ENCODE data around the gene SOS1.

DNA sequence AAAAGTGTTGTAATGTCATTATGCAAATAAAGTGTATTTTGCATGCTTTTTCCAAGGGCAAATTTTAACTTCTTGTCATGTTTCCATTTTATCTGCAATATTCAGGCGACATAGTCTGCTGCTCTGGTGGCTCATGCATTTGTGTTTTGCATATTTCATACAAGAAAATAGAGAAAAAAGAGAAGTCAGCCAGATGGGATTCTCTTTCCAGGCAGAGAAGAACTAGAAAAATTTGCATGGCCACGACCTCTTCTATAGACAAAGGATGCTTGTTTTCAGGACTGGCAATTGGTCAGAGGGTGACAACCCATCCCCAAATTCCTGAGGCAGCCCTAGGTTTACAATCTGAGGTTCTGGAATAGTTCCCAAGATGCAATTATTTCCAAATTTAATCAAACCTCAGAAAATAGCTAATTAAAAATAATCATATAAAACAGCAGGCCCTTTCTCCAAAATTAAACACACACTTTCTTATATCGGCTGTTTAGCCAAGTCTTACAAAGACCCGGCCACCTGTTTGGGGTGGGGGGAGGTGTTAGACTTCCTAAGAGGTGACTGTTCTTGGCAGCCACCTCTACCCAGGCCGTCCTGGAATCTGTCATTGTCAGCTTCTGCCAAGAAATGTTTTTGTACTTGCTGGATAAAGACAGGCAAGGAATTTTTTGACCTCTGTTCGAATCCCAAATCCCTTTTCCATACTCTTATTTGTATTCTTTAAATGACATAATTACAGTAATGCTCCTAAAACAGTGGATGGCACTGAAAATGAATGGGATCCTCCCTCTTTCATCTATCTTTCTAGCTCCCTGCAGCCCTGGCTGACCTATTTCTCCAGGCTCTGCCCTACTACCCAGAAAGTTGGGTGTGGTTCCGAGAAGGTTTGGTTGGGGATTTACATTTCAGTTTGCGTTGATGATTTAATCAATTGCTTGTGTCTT, 20.8 kb upstream of the SOS1 start:
- TF ChIP-seq, protein P1, sequence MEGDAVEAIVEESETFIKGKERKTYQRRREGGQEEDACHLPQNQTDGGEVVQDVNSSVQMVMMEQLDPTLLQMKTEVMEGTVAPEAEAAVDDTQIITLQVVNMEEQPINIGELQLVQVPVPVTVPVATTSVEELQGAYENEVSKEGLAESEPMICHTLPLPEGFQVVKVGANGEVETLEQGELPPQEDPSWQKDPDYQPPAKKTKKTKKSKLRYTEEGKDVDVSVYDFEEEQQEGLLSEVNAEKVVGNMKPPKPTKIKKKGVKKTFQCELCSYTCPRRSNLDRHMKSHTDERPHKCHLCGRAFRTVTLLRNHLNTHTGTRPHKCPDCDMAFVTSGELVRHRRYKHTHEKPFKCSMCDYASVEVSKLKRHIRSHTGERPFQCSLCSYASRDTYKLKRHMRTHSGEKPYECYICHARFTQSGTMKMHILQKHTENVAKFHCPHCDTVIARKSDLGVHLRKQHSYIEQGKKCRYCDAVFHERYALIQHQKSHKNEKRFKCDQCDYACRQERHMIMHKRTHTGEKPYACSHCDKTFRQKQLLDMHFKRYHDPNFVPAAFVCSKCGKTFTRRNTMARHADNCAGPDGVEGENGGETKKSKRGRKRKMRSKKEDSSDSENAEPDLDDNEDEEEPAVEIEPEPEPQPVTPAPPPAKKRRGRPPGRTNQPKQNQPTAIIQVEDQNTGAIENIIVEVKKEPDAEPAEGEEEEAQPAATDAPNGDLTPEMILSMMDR (IDR thresholded peaks at IDR 0.05; ENCODE audit: insufficient read depth, low read length) = no peak
- no peak for TF ChIP-seq POLR2AphosphoS5 (IDR thresholded peaks at IDR 0.05; ENCODE audit: low read depth)
- TF ChIP-seq, protein P2, sequence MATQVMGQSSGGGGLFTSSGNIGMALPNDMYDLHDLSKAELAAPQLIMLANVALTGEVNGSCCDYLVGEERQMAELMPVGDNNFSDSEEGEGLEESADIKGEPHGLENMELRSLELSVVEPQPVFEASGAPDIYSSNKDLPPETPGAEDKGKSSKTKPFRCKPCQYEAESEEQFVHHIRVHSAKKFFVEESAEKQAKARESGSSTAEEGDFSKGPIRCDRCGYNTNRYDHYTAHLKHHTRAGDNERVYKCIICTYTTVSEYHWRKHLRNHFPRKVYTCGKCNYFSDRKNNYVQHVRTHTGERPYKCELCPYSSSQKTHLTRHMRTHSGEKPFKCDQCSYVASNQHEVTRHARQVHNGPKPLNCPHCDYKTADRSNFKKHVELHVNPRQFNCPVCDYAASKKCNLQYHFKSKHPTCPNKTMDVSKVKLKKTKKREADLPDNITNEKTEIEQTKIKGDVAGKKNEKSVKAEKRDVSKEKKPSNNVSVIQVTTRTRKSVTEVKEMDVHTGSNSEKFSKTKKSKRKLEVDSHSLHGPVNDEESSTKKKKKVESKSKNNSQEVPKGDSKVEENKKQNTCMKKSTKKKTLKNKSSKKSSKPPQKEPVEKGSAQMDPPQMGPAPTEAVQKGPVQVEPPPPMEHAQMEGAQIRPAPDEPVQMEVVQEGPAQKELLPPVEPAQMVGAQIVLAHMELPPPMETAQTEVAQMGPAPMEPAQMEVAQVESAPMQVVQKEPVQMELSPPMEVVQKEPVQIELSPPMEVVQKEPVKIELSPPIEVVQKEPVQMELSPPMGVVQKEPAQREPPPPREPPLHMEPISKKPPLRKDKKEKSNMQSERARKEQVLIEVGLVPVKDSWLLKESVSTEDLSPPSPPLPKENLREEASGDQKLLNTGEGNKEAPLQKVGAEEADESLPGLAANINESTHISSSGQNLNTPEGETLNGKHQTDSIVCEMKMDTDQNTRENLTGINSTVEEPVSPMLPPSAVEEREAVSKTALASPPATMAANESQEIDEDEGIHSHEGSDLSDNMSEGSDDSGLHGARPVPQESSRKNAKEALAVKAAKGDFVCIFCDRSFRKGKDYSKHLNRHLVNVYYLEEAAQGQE (IDR thresholded peaks at IDR 0.05; ENCODE audit: insufficient replicate concordance, low read depth) = no peak
- TF ChIP-seq GABPA (IDR thresholded peaks at IDR 0.05; ENCODE audit: low read depth) = no peak
- peak; percentile 66; the same call in 1 of the 2 replicates for TF ChIP-seq SPI1 (IDR thresholded peaks at IDR 0.05; ENCODE audit: borderline replicate concordance, low read depth)
